ENCODE data around the gene ERFE.
"Not testable (repeated sequence)": the region's sequence is repeated elsewhere in the genome, so short reads cannot be mapped to it uniquely, and the experiment has no call there.

ERFE gene

GRCh38 chr2:238158509-238159070, at the start of gene ERFE:
TSS of gene ERFE (plus strand) at chr2:238158970. CDS start at chr2:238159008, 38 bp downstream.
- FAIRE-seq = no peak

GRCh38 chr2:238113611-238114010, 45.2 kb upstream of the ERFE start:
- no peak for FAIRE-seq

GRCh38 chr2:238114331-238114841, 44.4 kb upstream of the ERFE start:
- FAIRE-seq = no peak

GRCh38 chr2:238114851-238115660, 43.7 kb upstream of the ERFE start:
- no peak for FAIRE-seq

- FAIRE-seq = not testable (repeated sequence)
These were observed 43.1 kb upstream of the ERFE start for GRCh38 chr2:238115709-238116108.

GRCh38 chr2:238116298-238117198, 42.2 kb upstream of the ERFE start:
- no peak for FAIRE-seq

- FAIRE-seq = no peak
These were observed 41.3 kb upstream of the ERFE start for GRCh38 chr2:238117199-238118154.

- no peak for FAIRE-seq
These were observed 38.9 kb upstream of the ERFE start for GRCh38 chr2:238119756-238120462.

GRCh38 chr2:238120463-238121298, 38.1 kb upstream of the ERFE start:
- no peak for FAIRE-seq

- FAIRE-seq = no peak
These were observed 37.1 kb upstream of the ERFE start for GRCh38 chr2:238121511-238122286.

- FAIRE-seq = no peak
These were observed 36.2 kb upstream of the ERFE start for GRCh38 chr2:238122287-238123217.

- no peak for FAIRE-seq
These were observed 35.4 kb upstream of the ERFE start for GRCh38 chr2:238123218-238123971.

GRCh38 chr2:238123991-238124470, 34.7 kb upstream of the ERFE start:
- no peak for FAIRE-seq

- no peak for FAIRE-seq
These were observed 34.2 kb upstream of the ERFE start for GRCh38 chr2:238124488-238125126.

- no peak for FAIRE-seq
These were observed 33.5 kb upstream of the ERFE start for GRCh38 chr2:238125127-238125885.

GRCh38 chr2:238126338-238126737, 32.4 kb upstream of the ERFE start:
- no peak for FAIRE-seq

Measured in G401.6 (cell line).